Body of pancreas (tissue), 4 donors: Measurements from ENCODE around the gene CRB3. TPM values are rescaled to one million over a fixed set of nuclear protein-coding genes. Genes with fewer than 3 reads are reported as not detected.

Experiments used
- ATAC-seq: fragments of 150-250 bp; one replicate; pipeline ENCODE4 v1.9.1; 2016
- DNase-seq, 4 donors: peaks; one replicate each; pipeline ENCODE4 v3.0.0-alpha.2; 2019
- H3K27ac ChIP-seq, 4 donors: fragments of 200-600 bp; sonication (generic); 1 replicate in 3 of 4; 2 replicates in 1 of 4; pipeline versions ENCODE4 v1.5.1 to v1.6.1; 2016 to 2019; ENCODE audit warnings: mild to moderate bottlenecking in 1 of 4, mixed read lengths in 1 of 4, moderate library complexity in 1 of 4
- H3K27me3 ChIP-seq, 2 donors: fragments of 200-600 bp; sonication (generic); one replicate each; pipeline ENCODE4 v1.6.0; 2016; ENCODE audit warnings: mild to moderate bottlenecking in 1 of 2
- H3K36me3 ChIP-seq, 2 donors: fragments of 200-600 bp; sonication (generic); replicated peaks in 1 of 2; 2 replicates each; pipeline ENCODE4 v1.5.1; 2016; ENCODE audit warnings: low read depth in 2 of 2; ENCODE audit not compliant: insufficient read depth in 1 of 2
- H3K4me1 ChIP-seq: fragments of 200-600 bp; sonication (generic); one replicate; pipeline ENCODE4 v1.6.0; 2016
- H3K4me3 ChIP-seq, 2 donors: fragments of 200-600 bp; sonication (generic); 1 replicate in 1 of 2; 2 replicates in 1 of 2; pipeline ENCODE4 v1.5.1; 2016 to 2019
- H3K9me3 ChIP-seq, 3 donors: fragments of 200-600 bp; sonication (generic); 1 replicate in 2 of 3; 2 replicates in 1 of 3; pipeline ENCODE4 v1.5.1; 2016
- CTCF ChIP-seq, 7 experiments: fragments of 450-650 bp in 4 of 7; fragments of 200-600 bp in 3 of 7; sonication (generic) in 3 of 7; IDR thresholded peaks; one replicate each; pipeline ENCODE4 v1.5.1; 2016 to 2019; ENCODE audit warnings: antibody characterized with exemption in 7 of 7
- POLR2A ChIP-seq, 3 donors: fragments of 450-650 bp; IDR thresholded peaks; one replicate each; pipeline ENCODE4 v1.6.1; 2016; ENCODE audit warnings: antibody characterized with exemption in 3 of 3, mild to moderate bottlenecking in 2 of 3
- WGBS, 2 donors: methylation state at CpG; one replicate each; pipeline ENCODE4 v1.1.5; 2017; 5-methylcytosine and 5-hydroxymethylcytosine counted together
- intact Hi-C: fragments of 100-400 bp; cut with DNase I; formaldehyde crosslinking; loops from one replicate; pipeline ENCODE4 v1.15.1; 2023
- total RNA-seq, 2 donors: library from RNA; depleted of rRNA; stranded (reverse); fragments of >200 nt; gene quantifications; one replicate each; pipeline ENCODE4 v1.1.0, GENCODE V29; 2016

The CRB3 gene
- total RNA-seq, 2 donors from 2014 or later, result 35.8 to 37.6 TPM

- no peaks in the 10 kb centered on the region for H3K4me1 ChIP-seq
- H3K27ac ChIP-seq, result no peak overlapping the region
- no peaks in the 10 kb centered on the region for H3K9me3 ChIP-seq
- no peaks in the 10 kb centered on the region for H3K27me3 ChIP-seq
- intact Hi-C loops, result no loop called here
- TF ChIP-seq POLR2A (IDR thresholded peaks at IDR 0.05) (no peak), CTCF (IDR thresholded peaks at IDR 0.05) (no peak)
- no peak for DNase-seq
- 47 to 53% methylated on average over 3 of the region's 3 CpGs for WGBS, 2 donors
- H3K36me3 ChIP-seq, result no peaks in the 10 kb centered on the region
- no peak overlapping the region for H3K4me3 ChIP-seq
- no peak for ATAC-seq
Observed at GRCh38 chr19:6483235-6483634, 19.2 kb downstream of the CRB3 start.

- Histone ChIP-seq H3K27me3 (no peaks in the 10 kb centered on the region), H3K9me3 (no peaks in the 10 kb centered on the region), H3K27ac (no peak overlapping the region), H3K36me3 (no peaks in the 10 kb centered on the region), H3K4me3 (no peak overlapping the region), H3K4me1 (no peaks in the 10 kb centered on the region)
- TF ChIP-seq CTCF (IDR thresholded peaks at IDR 0.05) (no peak), POLR2A (IDR thresholded peaks at IDR 0.05) (no peak)
- no peak for DNase-seq
- no peak for ATAC-seq
- intact Hi-C loops, result no loop called here
- 87% methylated on average over 8 of the region's 8 CpGs for WGBS, 2 donors
Observed at GRCh38 chr19:6484230-6484629, 20.2 kb downstream of the CRB3 start.

GRCh38 chr19:6484831-6485230, 20.8 kb downstream of the CRB3 start:
- no peaks in the 10 kb centered on the region for H3K9me3 ChIP-seq
- ATAC-seq (no peak), DNase-seq (no peak)
- 87 to 92% methylated on average over 7 of the region's 7 CpGs for WGBS, 2 donors
- intact Hi-C loops, result no loop called here
- H3K4me1 ChIP-seq, result no peaks in the 10 kb centered on the region
- H3K27me3 ChIP-seq, result no peaks in the 10 kb centered on the region
- no peak overlapping the region for H3K4me3 ChIP-seq
- H3K27ac ChIP-seq, result no peak overlapping the region
- no peak for TF ChIP-seq POLR2A (IDR thresholded peaks at IDR 0.05)
- TF ChIP-seq CTCF (IDR thresholded peaks at IDR 0.05), result no peak
- no peaks in the 10 kb centered on the region for H3K36me3 ChIP-seq

GRCh38 chr19:6489278-6490061, 25.4 kb downstream of the CRB3 start:
- no peak for TF ChIP-seq CTCF (IDR thresholded peaks at IDR 0.05)
- no peak for TF ChIP-seq POLR2A (IDR thresholded peaks at IDR 0.05)
- 38 to 42% methylated on average over 15 of the region's 15 CpGs for WGBS, 2 donors
- no peak overlapping the region for H3K4me3 ChIP-seq
- no peak overlapping the region for H3K27ac ChIP-seq
- DNase-seq (no peak), ATAC-seq (no peak)
- no peaks in the 10 kb centered on the region for H3K4me1 ChIP-seq
- no peaks in the 10 kb centered on the region for H3K36me3 ChIP-seq
- intact Hi-C loops, result no loop called here
- H3K27me3 ChIP-seq, result no peaks in the 10 kb centered on the region
- no peaks in the 10 kb centered on the region for H3K9me3 ChIP-seq

- no peak for TF ChIP-seq POLR2A (IDR thresholded peaks at IDR 0.05)
- TF ChIP-seq CTCF (IDR thresholded peaks at IDR 0.05), result no peak
- no peak for ATAC-seq
- intact Hi-C loops, result no loop called here
- Histone ChIP-seq H3K4me3 (no peak overlapping the region), H3K27me3 (no peaks in the 10 kb centered on the region), H3K9me3 (no peaks in the 10 kb centered on the region), H3K36me3 (no peaks in the 10 kb centered on the region), H3K27ac (no peak overlapping the region), H3K4me1 (no peaks in the 10 kb centered on the region)
- no peak for DNase-seq
- WGBS, 2 donors, result 45 to 54% methylated on average over 2 of the region's 2 CpGs
Observed at GRCh38 chr19:6490134-6490533, 26.1 kb downstream of the CRB3 start.
